H1 (cell line): ENCODE measurements around the gene INPP5F. TPM values are rescaled to one million over a fixed set of nuclear protein-coding genes. Genes with fewer than 3 reads are reported as not detected.
"Not testable (repeated sequence)": the region's sequence is repeated elsewhere in the genome, so short reads cannot be mapped to it uniquely, and the experiment has no call there.

Source experiments
- CTCF ChIA-PET: fragments of 300-600 bp; sonication (Branson Sonifier 250); formaldehyde crosslinking; loops from one replicate; lab custom pipeline; 2021; ENCODE audit not compliant: partially characterized antibody; lab: Charles Lee
- POLR2A ChIA-PET: fragments of 300-600 bp; sonication (Branson Sonifier 250); formaldehyde crosslinking; loops from one replicate; lab custom pipeline; 2021; ENCODE audit warnings: inconsistent platforms; ENCODE audit not compliant: partially characterized antibody; lab: Charles Lee
- DNase-seq, 2 experiments: peaks; one replicate each; pipeline versions ENCODE4 v3.0.0 to v3.0.0-alpha.2; 2010 to 2022; ENCODE audit warnings: low spot score in 2 of 2, low read depth in 1 of 2, mixed read lengths in 1 of 2
- FAIRE-seq: peaks from 2 replicates; lab custom pipeline; 2011; peaks lifted over from hg19 to GRCh38; lab: Jason Lieb, UNC
- H2AFZ ChIP-seq: 2 replicates; pipeline ENCODE4 v1.8.1; 2012; ENCODE audit warnings: low read length, inconsistent platforms
- H2AK5ac ChIP-seq: 2 replicates; pipeline ENCODE4 v1.6.1; 2013; ENCODE audit warnings: low read depth, low read length
- H2BK120ac ChIP-seq: replicated peaks from 2 replicates; pipeline ENCODE3; 2013; ENCODE audit warnings: low read depth, low read length, inconsistent platforms
- H2BK12ac ChIP-seq: 2 replicates; pipeline ENCODE4 v1.6.1; 2013; ENCODE audit warnings: low read depth, low read length
- H2BK15ac ChIP-seq: 2 replicates; pipeline ENCODE4 v1.6.1; 2013; ENCODE audit warnings: low read length
- H2BK20ac ChIP-seq: 2 replicates; pipeline ENCODE4 v1.6.1; 2013; ENCODE audit warnings: low read length
- H2BK5ac ChIP-seq: 2 replicates; pipeline ENCODE4 v1.6.1; 2013; ENCODE audit warnings: low read depth, low read length
- H3K14ac ChIP-seq: 2 replicates; pipeline ENCODE4 v1.6.1; 2013; ENCODE audit warnings: inconsistent platforms; ENCODE audit not compliant: insufficient read length
- H3K18ac ChIP-seq: 2 replicates; pipeline ENCODE4 v1.6.1; 2013; ENCODE audit warnings: low read length; ENCODE audit errors: extremely low read depth
- H3K23ac ChIP-seq: 2 replicates; pipeline ENCODE4 v1.6.1; 2013; ENCODE audit warnings: inconsistent platforms; ENCODE audit not compliant: insufficient read length
- H3K23me2 ChIP-seq: 2 replicates; pipeline ENCODE4 v1.6.1; 2013; ENCODE audit warnings: low read depth, low read length
- H3K27ac ChIP-seq: 2 replicates; pipeline ENCODE4 v1.6.1; 2011; ENCODE audit warnings: low read depth, low read length, inconsistent platforms
- H3K27me3 ChIP-seq, 4 experiments: replicated peaks in 1 of 4; 1 replicate in 1 of 4; 2 replicates in 3 of 4; pipeline versions ENCODE4 v1.6.1 to v1.8.1; 2011 to 2013; ENCODE audit warnings: low read length in 3 of 4, mild to moderate bottlenecking in 3 of 4, inconsistent platforms in 2 of 4, mixed read lengths in 2 of 4, moderate library complexity in 1 of 4; ENCODE audit not compliant: control insufficient read depth in 3 of 4, insufficient read depth in 3 of 4; ENCODE audit errors: extremely low read depth in 1 of 4
- H3K36me3 ChIP-seq, 4 experiments: 2 replicates each; pipeline versions ENCODE4 v1.6.1 to v1.8.1; 2011 to 2013; ENCODE audit warnings: mild to moderate bottlenecking in 4 of 4, low read length in 3 of 4, moderate library complexity in 2 of 4, control low read depth in 1 of 4, inconsistent platforms in 1 of 4; ENCODE audit not compliant: insufficient read depth in 4 of 4, control insufficient read depth in 2 of 4
- H3K4ac ChIP-seq: replicated peaks from 2 replicates; pipeline ENCODE3; 2013; ENCODE audit warnings: low read length, low read depth, mixed read lengths, inconsistent platforms; ENCODE audit not compliant: insufficient read length
- H3K4me1 ChIP-seq, 4 experiments: replicated peaks in 1 of 4; 1 replicate in 1 of 4; 2 replicates in 3 of 4; pipeline versions ENCODE4 v1.6.1 to v1.8.1; 2011 to 2013; ENCODE audit warnings: low read length in 3 of 4, inconsistent platforms in 2 of 4, mixed read lengths in 1 of 4; ENCODE audit not compliant: insufficient read depth in 4 of 4, control insufficient read depth in 3 of 4
- H3K4me2 ChIP-seq, 2 experiments: 2 replicates each; pipeline versions ENCODE4 v1.6.1 to v1.8.1; 2011 to 2013; ENCODE audit warnings: low read depth in 2 of 2, low read length in 2 of 2, control low read depth in 1 of 2, inconsistent platforms in 1 of 2, mild to moderate bottlenecking in 1 of 2; ENCODE audit not compliant: insufficient read depth in 1 of 2
- H3K4me3 ChIP-seq, 4 experiments: fragments of 200-600, 300-600 bp in 1 of 4; sonication (generic), shearing (Covaris generic), sonication (Bioruptor Twin) in 1 of 4; 2 replicates each; pipeline versions ENCODE4 v1.5.1 to v1.8.1; 2011 to 2016; ENCODE audit warnings: low read length in 4 of 4, low read depth in 3 of 4, control low read depth in 2 of 4, inconsistent platforms in 2 of 4, mild to moderate bottlenecking in 2 of 4, mixed read lengths in 1 of 4, moderate library complexity in 1 of 4; ENCODE audit not compliant: insufficient read depth in 2 of 4; ENCODE audit errors: extremely low read depth in 1 of 4
- H3K56ac ChIP-seq: replicated peaks from 2 replicates; pipeline ENCODE3; 2013; ENCODE audit warnings: low read depth, mild to moderate bottlenecking, mixed read lengths, low read length, inconsistent platforms; ENCODE audit not compliant: insufficient read length
- H3K79me1 ChIP-seq: 2 replicates; pipeline ENCODE4 v1.6.1; 2013; ENCODE audit warnings: low read depth, low read length, control low read depth
- H3K79me2 ChIP-seq, 2 experiments: 2 replicates each; pipeline versions ENCODE4 v1.6.1 to v1.8.1; 2012 to 2013; ENCODE audit warnings: low read length in 2 of 2, mild to moderate bottlenecking in 2 of 2, inconsistent platforms in 1 of 2; ENCODE audit not compliant: insufficient read depth in 2 of 2, control insufficient read depth in 1 of 2
- H3K9ac ChIP-seq, 4 experiments: replicated peaks in 1 of 4; 1 replicate in 1 of 4; 2 replicates in 3 of 4; pipeline versions ENCODE4 v1.6.1 to v1.8.1; 2011 to 2013; ENCODE audit warnings: low read depth in 3 of 4, low read length in 3 of 4, control low read depth in 2 of 4, mild to moderate bottlenecking in 2 of 4, moderate library complexity in 2 of 4, inconsistent platforms in 1 of 4; ENCODE audit errors: extremely low read depth in 1 of 4
- H3K9me3 ChIP-seq, 2 experiments: 2 replicates each; pipeline versions ENCODE4 v1.6.1 to v1.8.1; 2012 to 2013; ENCODE audit warnings: mild to moderate bottlenecking in 2 of 2, moderate library complexity in 2 of 2, control low read depth in 1 of 2, inconsistent platforms in 1 of 2, low read depth in 1 of 2, low read length in 1 of 2, mixed read lengths in 1 of 2; ENCODE audit not compliant: insufficient read depth in 2 of 2
- H4K20me1 ChIP-seq, 2 experiments: replicated peaks in 1 of 2; 2 replicates each; pipeline versions ENCODE3 to v1.8.1; 2011 to 2013; ENCODE audit warnings: inconsistent platforms in 2 of 2, low read length in 2 of 2, mild to moderate bottlenecking in 1 of 2; ENCODE audit not compliant: insufficient read depth in 2 of 2, control insufficient read depth in 1 of 2
- H4K5ac ChIP-seq: 2 replicates; pipeline ENCODE4 v1.6.1; 2013; ENCODE audit warnings: low read length, low read depth, mixed read lengths, inconsistent platforms; ENCODE audit not compliant: insufficient read length
- H4K8ac ChIP-seq: 2 replicates; pipeline ENCODE4 v1.8.0; 2013; ENCODE audit warnings: mild to moderate bottlenecking, moderate library complexity, low read length, inconsistent platforms; ENCODE audit not compliant: insufficient read depth; ENCODE audit errors: extremely low read depth
- H4K91ac ChIP-seq: replicated peaks from 2 replicates; pipeline ENCODE3; 2013; ENCODE audit warnings: low read length, mixed read lengths, inconsistent platforms; ENCODE audit not compliant: insufficient read length
- WGBS, 2 experiments: shearing (Covaris generic) in 1 of 2; methylation state at CpG; one replicate each; pipeline versions ENCODE4 v1.1.6 to v1.1.7; 2013 to 2015; ENCODE audit warnings: low lambda C conversion rate in 2 of 2, mixed read lengths in 2 of 2, inconsistent platforms in 1 of 2, low coverage in 1 of 2, missing lambda C conversion rate in 1 of 2; ENCODE audit not compliant: insufficient replicate concordance in 2 of 2, insufficient coverage in 1 of 2, insufficient read length in 1 of 2; ENCODE audit errors: extremely low coverage in 1 of 2, missing lambda C conversion rate in 1 of 2; 5-methylcytosine and 5-hydroxymethylcytosine counted together
- polyA plus RNA-seq, 7 experiments: library from polyadenylated mRNA; depleted of rRNA in 3 of 7; stranded (reverse) in 5 of 7; unstranded in 2 of 7; fragments of >200 nt in 5 of 7; fragments of 200-250 nt in 2 of 7; gene quantifications; 1 replicate in 5 of 7; 2 replicates in 1 of 7; 4 replicates in 1 of 7; pipeline versions ENCODE4 v1.2.1 to v1.2.3, GENCODE V29; 2011 to 2013; ENCODE audit warnings: missing spikeins in 2 of 7, mixed read lengths in 2 of 7
- total RNA-seq: library from RNA; stranded (reverse); fragmentation: NEBNext Ultra II Directional; extraction: Animal tissue kit (Norgen Biotek cat#: 25700); gene quantifications from 2 replicates; pipeline ENCODE4 v1.2.1, GENCODE V29; 2021

The INPP5F gene
- total and polyA plus RNA-seq, 2 of the 8 experiments (the other 6 are each of a cell fraction or from before 2014, with no cell fraction given) = 50.1 to 101 TPM

- H2BK12ac ChIP-seq, DNase-seq, H2BK5ac ChIP-seq, H2BK120ac ChIP-seq, H3K4me1 ChIP-seq, H3K9me3 ChIP-seq, H3K23me2 ChIP-seq, H3K4me2 ChIP-seq, H2AK5ac ChIP-seq, H3K4ac ChIP-seq, H3K36me3 ChIP-seq, H3K79me1 ChIP-seq, H4K5ac ChIP-seq, H4K91ac ChIP-seq, FAIRE-seq, H2BK20ac ChIP-seq, H2BK15ac ChIP-seq, H3K56ac ChIP-seq, H3K4me3 ChIP-seq, H4K8ac ChIP-seq, H3K14ac ChIP-seq, H3K23ac ChIP-seq, H3K18ac ChIP-seq, H3K9ac ChIP-seq, H3K27ac ChIP-seq, H2AFZ ChIP-seq, H3K27me3 ChIP-seq: not testable (repeated sequence)
- Histone ChIP-seq H3K79me2 (peaks cover 48 to 79% of the 10 kb centered on the region in 2 experiments), H4K20me1 (peaks cover 15 to 17% of the 10 kb centered on the region in 2 experiments)
- POLR2A ChIA-PET = interaction anchor here (0.6 kb wide), 1 partner anchor 140 kb away, joined by 3 read pairs; no protein-coding TSS in a partner anchor
- WGBS, 2 experiments = 79% methylated on average over 4 of the region's 4 CpGs; no CpG with 5 or more reads in 1 of the 2 experiments
- CTCF ChIA-PET = interaction anchor here (0.6 to 5.9 kb wide), 3 partner anchors 10 to 381 kb away, joined by 3 to 36 read pairs (median 4); no protein-coding TSS in a partner anchor
These were observed 143.5 kb downstream of the INPP5F start for GRCh38 chr10:119869398-119869797.
